Esophagus squamous epithelium (tissue), 5 donors: Measurements from ENCODE around the gene PLXNC1. TPM values are rescaled to one million over a fixed set of nuclear protein-coding genes. Genes with fewer than 3 reads are reported as not detected.

Experiments
- DNase-seq: peaks from one replicate; lab custom pipeline; 2025; lab: John Stamatoyannopoulos, UW
- H3K27ac ChIP-seq, 4 donors: fragments of 200-600 bp; sonication (generic); one replicate each; pipeline ENCODE4 v1.5.1; 2016 to 2019; ENCODE audit warnings: mild to moderate bottlenecking in 1 of 4
- H3K27me3 ChIP-seq, 4 donors: fragments of 200-600 bp; sonication (generic); 1 replicate in 3 of 4; 2 replicates in 1 of 4; pipeline versions ENCODE4 v1.5.1 to v1.6.0; 2017 to 2021; ENCODE audit warnings: antibody characterized with exemption in 1 of 4
- H3K36me3 ChIP-seq, 3 donors: fragments of 200-600 bp; sonication (generic); one replicate each; pipeline ENCODE4 v1.5.1; 2016 to 2019
- H3K4me1 ChIP-seq, 3 donors: fragments of 200-600 bp; sonication (generic); one replicate each; pipeline ENCODE4 v1.5.1; 2017 to 2019
- H3K4me3 ChIP-seq, 4 donors: fragments of 200-600 bp; sonication (generic); 1 replicate in 3 of 4; 2 replicates in 1 of 4; pipeline ENCODE4 v1.5.1; 2016 to 2019; ENCODE audit warnings: mild to moderate bottlenecking in 2 of 4, moderate library complexity in 1 of 4
- H3K9me3 ChIP-seq, 3 donors: fragments of 200-600 bp; sonication (generic); one replicate each; pipeline ENCODE4 v1.5.1; 2016 to 2019
- CTCF ChIP-seq, 6 experiments: fragments of 450-650 bp in 4 of 6; fragments of 200-600 bp in 2 of 6; sonication (generic) in 2 of 6; IDR thresholded peaks; one replicate each; pipeline ENCODE4 v1.5.1; 2016 to 2019; ENCODE audit warnings: antibody characterized with exemption in 6 of 6, mild to moderate bottlenecking in 4 of 6, moderate library complexity in 4 of 6
- POLR2A ChIP-seq, 4 donors: fragments of 450-650 bp; IDR thresholded peaks; one replicate each; pipeline ENCODE4 v1.6.1; 2017; ENCODE audit warnings: antibody characterized with exemption in 4 of 4, mild to moderate bottlenecking in 4 of 4, moderate library complexity in 3 of 4
- WGBS, 2 donors: methylation state at CpG; one replicate each; pipeline ENCODE4 v1.1.5; 2018; 5-methylcytosine and 5-hydroxymethylcytosine counted together
- intact Hi-C: fragments of 100-400 bp; cut with DNase I; formaldehyde crosslinking; loops from one replicate; pipeline ENCODE4 v1.15.0; 2022
- total RNA-seq, 4 donors: library from RNA; depleted of rRNA; stranded (reverse); fragments of >200 nt; gene quantifications; one replicate each; pipeline ENCODE4 v1.1.0, GENCODE V29; 2016
- donor health status: DM: yes; HTN: yes; CAD: no.

Gene PLXNC1
- total RNA-seq, 4 donors from 2014 or later: 1.0 to 6.7 (median 2.6) TPM

DNA sequence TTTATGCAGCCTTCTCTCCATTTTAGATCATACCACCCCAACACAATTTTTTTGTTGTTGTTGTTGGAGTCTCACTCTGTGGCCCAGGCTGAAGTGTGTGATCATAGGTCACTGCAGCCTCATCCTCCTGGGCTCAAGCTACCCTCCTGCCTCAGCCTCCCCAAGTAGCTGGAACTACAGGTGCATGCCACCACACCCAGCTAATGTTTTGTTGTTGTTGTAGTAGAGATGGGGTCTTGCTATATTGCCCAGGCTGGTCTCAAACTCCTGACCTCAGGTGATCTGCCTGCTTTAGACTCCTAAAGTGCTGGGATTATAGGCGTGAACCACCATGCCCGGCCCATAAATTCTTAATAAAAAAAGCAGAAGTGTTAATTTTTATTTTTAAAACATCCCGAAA lies 111.6 kb downstream of the PLXNC1 start:
- no peaks in the 10 kb centered on the region for H3K9me3 ChIP-seq
- no peak for DNase-seq
- peaks cover 0 to 39% (median 12%) of the 10 kb centered on the region in 3 donors for H3K4me1 ChIP-seq
- intact Hi-C loops: no loop called here
- no peak for TF ChIP-seq POLR2A (IDR thresholded peaks at IDR 0.05)
- no peak for TF ChIP-seq CTCF (IDR thresholded peaks at IDR 0.05)
- no peaks in the 10 kb centered on the region for H3K36me3 ChIP-seq
- 94 to 100% methylated on average over 3 of the region's 3 CpGs for WGBS, 2 donors
- no peak overlapping the region for H3K27ac ChIP-seq
- no peak overlapping the region for H3K4me3 ChIP-seq
- no peaks in the 10 kb centered on the region for H3K27me3 ChIP-seq

- WGBS, 2 donors: 91 to 93% methylated on average over 13 of the region's 13 CpGs
- TF ChIP-seq POLR2A (IDR thresholded peaks at IDR 0.05) (no peak), CTCF (IDR thresholded peaks at IDR 0.05) (no peak)
- H3K27ac ChIP-seq: peak overlapping the region in 1 of 4 donors; percentile 89
Measured at GRCh38 chr12:94260717-94261116, 112.3 kb downstream of the PLXNC1 start.

GRCh38 chr12:94261119-94261518 lies 112.7 kb downstream of the PLXNC1 start:
- intact Hi-C loops: no loop called here
- H3K4me3 ChIP-seq: no peak overlapping the region
- H3K27me3 ChIP-seq: no peaks in the 10 kb centered on the region
- H3K4me1 ChIP-seq: peaks cover 0 to 43% (median 12%) of the 10 kb centered on the region in 3 donors
- DNase-seq: no peak
- no peaks in the 10 kb centered on the region for H3K9me3 ChIP-seq
- WGBS, 2 donors: 85% methylated on average over 2 of the region's 2 CpGs
- H3K36me3 ChIP-seq: no peaks in the 10 kb centered on the region
- TF ChIP-seq POLR2A (IDR thresholded peaks at IDR 0.05) (no peak), CTCF (IDR thresholded peaks at IDR 0.05) (no peak)
- peak overlapping the region in 3 of 4 donors; percentile 83 to 89 (median 83) for H3K27ac ChIP-seq

More at GRCh38 chr12:94260717-94261116, 112.3 kb downstream of the PLXNC1 start:
- intact Hi-C loops: no loop called here
- no peaks in the 10 kb centered on the region for H3K27me3 ChIP-seq
- no peak overlapping the region for H3K4me3 ChIP-seq
- DNase-seq: no peak
- no peaks in the 10 kb centered on the region for H3K36me3 ChIP-seq
- peaks cover 0 to 39% (median 12%) of the 10 kb centered on the region in 3 donors for H3K4me1 ChIP-seq
- H3K9me3 ChIP-seq: no peaks in the 10 kb centered on the region

- Histone ChIP-seq H3K27me3 (no peaks in the 10 kb centered on the region), H3K36me3 (no peaks in the 10 kb centered on the region), H3K27ac (peak overlapping the region; percentile 59 to 89 (median 83)), H3K4me1 (peaks cover under 1 to 50% (median 12%) of the 10 kb centered on the region in 3 donors), H3K9me3 (no peaks in the 10 kb centered on the region), H3K4me3 (peak overlapping the region; percentile 48 to 67 (median 53))
- TF ChIP-seq POLR2A (IDR thresholded peaks at IDR 0.05): no peak
- no peak for TF ChIP-seq CTCF (IDR thresholded peaks at IDR 0.05)
- 19 to 25% methylated on average over 3 of the region's 3 CpGs for WGBS, 2 donors
- DNase-seq: no peak
- intact Hi-C loops: no loop called here
Measured at GRCh38 chr12:94261786-94262185, 113.4 kb downstream of the PLXNC1 start.

- Histone ChIP-seq H3K4me3 (peak overlapping the region; percentile 48 to 67 (median 53)), H3K27ac (peak overlapping the region; percentile 59 to 89 (median 83)), H3K4me1 (peaks cover 3 to 56% (median 12%) of the 10 kb centered on the region in 3 donors), H3K27me3 (no peaks in the 10 kb centered on the region), H3K9me3 (no peaks in the 10 kb centered on the region), H3K36me3 (no peaks in the 10 kb centered on the region)
- TF ChIP-seq POLR2A (IDR thresholded peaks at IDR 0.05): no peak
- no peak for TF ChIP-seq CTCF (IDR thresholded peaks at IDR 0.05)
- DNase-seq: peak; percentile 56
- 11 to 13% methylated on average over 7 to 11 of the region's 17 CpGs for WGBS, 2 donors
- intact Hi-C loops: no loop called here
Measured at GRCh38 chr12:94262228-94263010, 114.0 kb downstream of the PLXNC1 start.
